Suprapubic skin (tissue), 4 donors: ENCODE data around the gene CHN1. TPM values are rescaled to one million over a fixed set of nuclear protein-coding genes. Genes with fewer than 3 reads are reported as not detected.

ENCODE experiments used
- DNase-seq, 2 donors: peaks; one replicate each; pipeline ENCODE4 v3.0.0-alpha.2; 2019; ENCODE audit warnings: low spot score in 2 of 2
- H3K27ac ChIP-seq: fragments of 200-600 bp; sonication (generic); one replicate; pipeline ENCODE4 v1.5.1; 2019
- H3K27me3 ChIP-seq: fragments of 200-600 bp; sonication (generic); one replicate; pipeline ENCODE4 v1.5.1; 2019
- H3K36me3 ChIP-seq: fragments of 200-600 bp; sonication (generic); one replicate; pipeline ENCODE4 v1.5.1; 2019
- H3K4me1 ChIP-seq: fragments of 200-600 bp; sonication (generic); one replicate; pipeline ENCODE4 v1.5.1; 2019
- H3K4me3 ChIP-seq: fragments of 200-600 bp; sonication (generic); one replicate; pipeline ENCODE4 v1.5.1; 2019; ENCODE audit warnings: mild to moderate bottlenecking
- H3K9me3 ChIP-seq: fragments of 200-600 bp; sonication (generic); one replicate; pipeline ENCODE4 v1.5.1; 2019
- CTCF ChIP-seq, 2 donors: fragments of 200-600 bp in 1 of 2; fragments of 450-650 bp in 1 of 2; sonication (generic) in 1 of 2; IDR thresholded peaks; one replicate each; pipeline ENCODE4 v1.5.1; 2016 to 2019; ENCODE audit warnings: antibody characterized with exemption in 2 of 2, mild to moderate bottlenecking in 1 of 2, moderate library complexity in 1 of 2
- EP300 ChIP-seq: sonication (generic); formaldehyde crosslinking; IDR thresholded peaks from one replicate; pipeline ENCODE4 v1.6.1; 2017; ENCODE audit warnings: antibody characterized with exemption
- POLR2A ChIP-seq, 2 donors: fragments of 450-650 bp; IDR thresholded peaks; one replicate each; pipeline ENCODE4 v1.6.1; 2017; ENCODE audit warnings: antibody characterized with exemption in 2 of 2, mild to moderate bottlenecking in 2 of 2, moderate library complexity in 2 of 2
- POLR2AphosphoS5 ChIP-seq, 3 donors: sonication (generic); formaldehyde crosslinking; IDR thresholded peaks; one replicate each; pipeline ENCODE4 v1.6.1; 2017; ENCODE audit warnings: antibody characterized with exemption in 3 of 3
- WGBS: methylation state at CpG from one replicate; pipeline ENCODE4 v1.1.5; 2018; 5-methylcytosine and 5-hydroxymethylcytosine counted together
- total RNA-seq, 4 donors: library from RNA; depleted of rRNA; stranded (reverse); fragments of >200 nt; gene quantifications; one replicate each; pipeline ENCODE4 v1.1.0, GENCODE V29; 2016

The CHN1 gene
- total RNA-seq, 4 donors from 2014 or later: 1.6 to 4.9 (median 3.6) TPM

GRCh38 chr2:175030380-175031271 is 25.4 kb upstream of the CHN1 start:
- H3K36me3 ChIP-seq: no peaks in the 10 kb centered on the region
- H3K4me1 ChIP-seq: no peaks in the 10 kb centered on the region
- no peak overlapping the region for H3K4me3 ChIP-seq
- TF ChIP-seq POLR2A (IDR thresholded peaks at IDR 0.05) (no peak), EP300 (no peak), POLR2AphosphoS5 (IDR thresholded peaks at IDR 0.05) (no peak), CTCF (IDR thresholded peaks at IDR 0.05) (no peak)
- H3K9me3 ChIP-seq: no peaks in the 10 kb centered on the region
- whole genome bisulfite sequencing: 76% methylated on average over 5 of the region's 5 CpGs
- no peaks in the 10 kb centered on the region for H3K27me3 ChIP-seq
- no peak for DNase-seq
- no peak overlapping the region for H3K27ac ChIP-seq

- H3K4me3 ChIP-seq: no peak overlapping the region
- no peaks in the 10 kb centered on the region for H3K9me3 ChIP-seq
- no peak for DNase-seq
- no peak overlapping the region for H3K27ac ChIP-seq
- no peaks in the 10 kb centered on the region for H3K36me3 ChIP-seq
- no peaks in the 10 kb centered on the region for H3K4me1 ChIP-seq
- no peak for TF ChIP-seq EP300
- no peak for TF ChIP-seq POLR2AphosphoS5 (IDR thresholded peaks at IDR 0.05)
- H3K27me3 ChIP-seq: no peaks in the 10 kb centered on the region
- 86% methylated on average over 3 of the region's 3 CpGs for WGBS
These were observed 22.6 kb upstream of the CHN1 start for GRCh38 chr2:175027755-175028154.

- TF ChIP-seq POLR2AphosphoS5 (IDR thresholded peaks at IDR 0.05) (no peak), POLR2A (IDR thresholded peaks at IDR 0.05) (no peak), EP300 (no peak), CTCF (IDR thresholded peaks at IDR 0.05) (no peak)
- H3K4me3 ChIP-seq: no peak overlapping the region
- WGBS: 90% methylated on average over 2 of the region's 2 CpGs
These were observed 21.2 kb upstream of the CHN1 start for GRCh38 chr2:175026385-175026784.

GRCh38 chr2:175025946-175026345 is 20.8 kb upstream of the CHN1 start:
- Histone ChIP-seq H3K36me3 (no peaks in the 10 kb centered on the region), H3K27me3 (no peaks in the 10 kb centered on the region), H3K4me3 (no peak overlapping the region), H3K4me1 (no peaks in the 10 kb centered on the region), H3K9me3 (no peaks in the 10 kb centered on the region), H3K27ac (no peak overlapping the region)
- WGBS: 91% methylated on average over 1 of the region's 1 CpG
- DNase-seq: no peak
- TF ChIP-seq CTCF (IDR thresholded peaks at IDR 0.05): no peak
- no peak for TF ChIP-seq POLR2A (IDR thresholded peaks at IDR 0.05)
- no peak for TF ChIP-seq POLR2AphosphoS5 (IDR thresholded peaks at IDR 0.05)
- TF ChIP-seq EP300: no peak

More at GRCh38 chr2:175026385-175026784, 21.2 kb upstream of the CHN1 start:
- Histone ChIP-seq H3K36me3 (no peaks in the 10 kb centered on the region), H3K9me3 (no peaks in the 10 kb centered on the region), H3K27ac (no peak overlapping the region), H3K27me3 (no peaks in the 10 kb centered on the region), H3K4me1 (no peaks in the 10 kb centered on the region)
- no peak for DNase-seq

GRCh38 chr2:175025233-175025632 is 20.1 kb upstream of the CHN1 start:
- 71% methylated on average over 3 of the region's 3 CpGs for WGBS
- Histone ChIP-seq H3K4me3 (no peak overlapping the region), H3K4me1 (no peaks in the 10 kb centered on the region), H3K9me3 (no peaks in the 10 kb centered on the region), H3K27me3 (no peaks in the 10 kb centered on the region), H3K27ac (no peak overlapping the region), H3K36me3 (no peaks in the 10 kb centered on the region)
- no peak for DNase-seq
- TF ChIP-seq CTCF (IDR thresholded peaks at IDR 0.05) (no peak), EP300 (no peak), POLR2AphosphoS5 (IDR thresholded peaks at IDR 0.05) (no peak), POLR2A (IDR thresholded peaks at IDR 0.05) (no peak)
